NOMO-1 (cell line): ENCODE data around the gene IGFL4.
A peak's percentile ranks its signal among the peaks of the same experiment; 100 is the strongest.

ENCODE experiments used
- DNase-seq, 2 experiments: peaks; one replicate each; lab custom pipeline; 2025; ENCODE audit not compliant: unreplicated experiment in 2 of 2; lab: John Stamatoyannopoulos, UW

The IGFL4 gene

GRCh38 chr19:45995715-45996385 lies 45.0 kb downstream of the IGFL4 start:
- DNase-seq, result peak in 1 of 2 experiments; percentile 15

- peak; percentile 98 for DNase-seq
Measured at GRCh38 chr19:45994998-45995714, 45.6 kb downstream of the IGFL4 start, which contains the start of gene CCDC61. CCDC61 (plus strand) TSS chr19:45995467; CDS start chr19:46003019, 7,552 bp downstream.

GRCh38 chr19:45994456-45994997 lies 46.3 kb downstream of the IGFL4 start:
- peak in 1 of 2 experiments; percentile 35 for DNase-seq

GRCh38 chr19:45990113-45990728 lies 50.6 kb downstream of the IGFL4 start:
- DNase-seq, result no peak
